Cardiac muscle cell (in vitro differentiated cells and primary cell): ENCODE results near the gene PCDH9. TPM values are rescaled to one million over a fixed set of nuclear protein-coding genes. Genes with fewer than 3 reads are reported as not detected.

ENCODE experiments used
- DNase-seq, 2 donors: peaks; one replicate each; pipeline versions ENCODE4 v3.0.0 to v3.0.0-alpha.2; 2010 to 2017; ENCODE audit warnings: low read depth in 1 of 2, low spot score in 1 of 2
- H3K27ac ChIP-seq: fragments of 200-600 bp; sonication (generic); 2 replicates; pipeline ENCODE4 v1.5.1; 2016
- H3K27me3 ChIP-seq: fragments of 200-600 bp; sonication (generic); 2 replicates; pipeline ENCODE4 v1.6.0; 2016; ENCODE audit warnings: control low read depth
- H3K36me3 ChIP-seq: fragments of 200-600 bp; sonication (generic); 2 replicates; pipeline ENCODE4 v1.5.1; 2016; ENCODE audit warnings: control low read depth
- H3K4me1 ChIP-seq: fragments of 200-600 bp; sonication (generic); 2 replicates; pipeline ENCODE4 v1.8.1; 2017; ENCODE audit warnings: low read depth, mild to moderate bottlenecking, mixed run types
- H3K4me3 ChIP-seq: fragments of 200-600 bp; sonication (generic); 2 replicates; pipeline ENCODE4 v1.5.1; 2016; ENCODE audit warnings: mild to moderate bottlenecking
- H3K9me3 ChIP-seq: fragments of 200-600 bp; sonication (generic); 2 replicates; pipeline ENCODE4 v1.5.1; 2017; ENCODE audit warnings: low read depth, mild to moderate bottlenecking, control low read depth
- polyA plus RNA-seq: library from polyadenylated mRNA; unstranded; fragments of >200 nt; fragmentation: Nextera tagmentation; extraction: Ambion mirVana; gene quantifications from 2 replicates; pipeline ENCODE4 v1.2.1, GENCODE V29; 2016
- total RNA-seq: library from RNA; depleted of rRNA; stranded (reverse); fragments of >200 nt; gene quantifications from 2 replicates; pipeline ENCODE4 v1.2.3, GENCODE V29; 2016
- TF ChIP-seq, protein P1 (sequence below): IDR thresholded peaks from 2 replicates; pipeline ENCODE4 v1.5.1; 2012; ENCODE audit warnings: low read depth, mild to moderate bottlenecking, low read length

The PCDH9 gene
- total and polyA plus RNA-seq, 2 experiments from 2014 or later, result 1.6 to 2.3 TPM

DNA sequence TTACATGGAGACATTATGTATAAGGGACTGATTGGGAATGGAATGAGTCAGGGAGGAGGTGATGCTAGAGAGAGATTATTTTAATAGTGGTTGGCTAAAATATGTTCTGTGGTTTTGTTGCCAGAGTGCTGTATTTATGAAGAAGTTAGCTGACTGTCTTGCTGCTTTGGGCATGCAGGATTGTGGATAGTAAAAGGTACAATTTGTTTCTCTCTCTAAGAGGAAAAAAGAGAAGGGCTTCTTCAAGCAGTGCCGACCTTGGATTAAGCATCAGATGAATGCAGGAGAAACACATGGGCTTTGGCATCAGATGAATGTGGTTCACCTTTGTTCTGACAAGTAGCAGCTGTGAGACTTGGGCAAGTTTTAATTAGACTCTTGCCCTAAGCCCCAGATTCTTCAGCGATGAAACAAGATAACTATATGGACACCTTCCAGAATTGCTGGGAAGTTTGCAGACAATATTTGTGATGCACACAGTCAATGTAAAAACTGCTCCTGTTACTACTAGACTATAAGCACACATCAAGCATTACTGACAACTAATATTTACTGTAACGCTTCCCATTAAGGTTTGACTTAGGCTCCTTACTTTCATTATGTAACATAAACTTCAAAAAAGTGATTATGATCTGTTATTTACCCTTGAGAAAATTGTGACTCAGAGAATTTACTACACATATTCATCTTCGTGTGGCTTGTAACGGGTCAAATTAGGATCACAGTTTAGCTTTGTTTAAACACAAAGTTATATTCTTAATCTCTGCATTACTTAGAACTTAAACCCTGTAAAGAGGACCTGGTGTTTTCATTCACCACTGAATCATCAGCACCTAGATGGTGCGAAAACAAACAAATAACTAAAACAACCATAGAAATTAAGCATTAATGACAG is 824.0 kb downstream of the PCDH9 start:
- DNase-seq, result peak in 1 of 2 donors; percentile 74
- Histone ChIP-seq H3K27ac (no peak overlapping the region), H3K36me3 (no peaks in the 10 kb centered on the region), H3K4me3 (no peak overlapping the region), H3K9me3 (no peaks in the 10 kb centered on the region), H3K27me3 (no peaks in the 10 kb centered on the region), H3K4me1 (peaks cover 5% of the 10 kb centered on the region)
- TF ChIP-seq, protein P1, sequence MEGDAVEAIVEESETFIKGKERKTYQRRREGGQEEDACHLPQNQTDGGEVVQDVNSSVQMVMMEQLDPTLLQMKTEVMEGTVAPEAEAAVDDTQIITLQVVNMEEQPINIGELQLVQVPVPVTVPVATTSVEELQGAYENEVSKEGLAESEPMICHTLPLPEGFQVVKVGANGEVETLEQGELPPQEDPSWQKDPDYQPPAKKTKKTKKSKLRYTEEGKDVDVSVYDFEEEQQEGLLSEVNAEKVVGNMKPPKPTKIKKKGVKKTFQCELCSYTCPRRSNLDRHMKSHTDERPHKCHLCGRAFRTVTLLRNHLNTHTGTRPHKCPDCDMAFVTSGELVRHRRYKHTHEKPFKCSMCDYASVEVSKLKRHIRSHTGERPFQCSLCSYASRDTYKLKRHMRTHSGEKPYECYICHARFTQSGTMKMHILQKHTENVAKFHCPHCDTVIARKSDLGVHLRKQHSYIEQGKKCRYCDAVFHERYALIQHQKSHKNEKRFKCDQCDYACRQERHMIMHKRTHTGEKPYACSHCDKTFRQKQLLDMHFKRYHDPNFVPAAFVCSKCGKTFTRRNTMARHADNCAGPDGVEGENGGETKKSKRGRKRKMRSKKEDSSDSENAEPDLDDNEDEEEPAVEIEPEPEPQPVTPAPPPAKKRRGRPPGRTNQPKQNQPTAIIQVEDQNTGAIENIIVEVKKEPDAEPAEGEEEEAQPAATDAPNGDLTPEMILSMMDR, result no peak

DNA sequence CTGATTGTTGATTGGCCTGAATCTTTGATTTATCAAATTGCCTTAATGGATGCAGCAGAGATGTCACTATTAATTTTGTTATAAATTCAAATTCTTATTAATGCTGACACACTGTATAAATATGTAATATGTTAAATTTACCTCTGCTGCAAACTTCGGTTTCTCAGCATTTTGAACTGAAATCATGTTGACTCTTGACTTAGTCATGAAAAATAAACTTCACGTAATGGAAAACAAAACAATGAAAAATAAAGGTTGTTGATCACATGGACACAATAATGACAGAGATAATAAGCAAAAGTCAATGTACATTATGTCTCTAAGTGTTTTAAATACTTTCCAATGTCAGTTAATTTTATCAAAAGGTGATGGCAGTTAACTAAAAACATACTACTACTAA is 827.6 kb downstream of the PCDH9 start:
- H3K9me3 ChIP-seq, result no peaks in the 10 kb centered on the region
- no peak overlapping the region for H3K4me3 ChIP-seq
- no peaks in the 10 kb centered on the region for H3K36me3 ChIP-seq
- no peaks in the 10 kb centered on the region for H3K27me3 ChIP-seq
- TF ChIP-seq, protein P1, result no peak
- H3K4me1 ChIP-seq, result peaks cover 15% of the 10 kb centered on the region
- H3K27ac ChIP-seq, result no peak overlapping the region
- DNase-seq, result no peak

DNA sequence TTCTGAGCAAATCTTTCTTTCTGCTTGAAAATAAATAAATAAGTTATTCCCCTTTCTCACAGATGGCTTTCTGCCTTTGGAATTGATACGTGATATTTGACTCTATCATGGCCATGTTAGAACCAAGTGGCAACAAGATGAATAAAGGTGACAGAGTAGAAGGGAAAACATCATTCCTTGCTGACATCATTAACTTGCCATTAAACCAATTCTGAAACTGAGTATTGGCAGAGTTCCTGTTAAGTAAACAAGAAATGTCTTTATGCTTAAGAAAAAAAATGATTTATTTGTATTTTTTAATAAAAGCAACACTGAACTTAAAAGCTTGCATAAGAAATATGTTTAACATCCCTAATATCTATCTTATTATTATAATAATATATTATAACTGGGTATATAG is 828.1 kb downstream of the PCDH9 start:
- Histone ChIP-seq H3K4me3 (no peak overlapping the region), H3K27me3 (no peaks in the 10 kb centered on the region), H3K27ac (no peak overlapping the region), H3K4me1 (peaks cover 15% of the 10 kb centered on the region), H3K9me3 (no peaks in the 10 kb centered on the region), H3K36me3 (no peaks in the 10 kb centered on the region)
- no peak for DNase-seq
- TF ChIP-seq, protein P1, result no peak

DNA sequence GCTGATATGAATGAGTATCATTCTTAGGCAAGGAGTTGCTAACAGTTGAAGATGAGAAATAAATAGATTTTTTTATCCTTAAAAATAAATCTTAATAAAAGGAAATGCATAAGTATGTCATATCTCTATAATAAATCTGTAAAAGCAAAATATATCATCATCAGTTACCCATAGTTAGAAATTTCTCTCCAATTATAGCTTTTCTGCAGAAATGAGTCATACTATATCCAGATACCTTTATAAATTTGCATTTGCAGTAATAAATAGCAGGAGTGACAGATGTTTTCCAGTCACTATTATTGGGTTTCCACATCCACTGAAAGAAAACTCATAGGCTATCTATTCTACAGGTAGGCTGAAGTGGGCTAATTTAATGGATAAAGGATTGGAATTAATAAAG is 829.8 kb downstream of the PCDH9 start:
- TF ChIP-seq, protein P1, result no peak
- H3K9me3 ChIP-seq, result no peaks in the 10 kb centered on the region
- DNase-seq, result no peak
- no peak overlapping the region for H3K4me3 ChIP-seq
- no peak overlapping the region for H3K27ac ChIP-seq
- H3K4me1 ChIP-seq, result peaks cover 9% of the 10 kb centered on the region
- H3K36me3 ChIP-seq, result no peaks in the 10 kb centered on the region
- H3K27me3 ChIP-seq, result peaks cover 10% of the 10 kb centered on the region

DNA sequence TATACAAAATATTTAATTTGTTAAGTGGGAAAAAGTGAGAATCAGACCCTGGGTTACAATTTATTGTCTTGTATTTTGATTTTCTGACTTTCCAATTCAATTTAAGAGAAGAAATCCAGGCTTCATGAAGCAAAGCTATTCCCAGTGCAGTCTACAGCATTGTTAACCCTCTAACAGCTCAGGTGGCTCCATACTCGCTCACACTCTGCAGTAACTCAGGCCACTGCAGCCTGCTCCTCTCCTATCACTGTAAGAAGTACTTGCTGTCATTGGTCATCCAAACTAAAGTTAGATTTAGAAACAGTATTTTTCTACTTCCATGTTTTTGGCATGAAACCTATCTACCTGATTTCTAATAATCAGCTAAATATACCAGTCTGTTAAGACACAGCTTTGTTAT is 830.3 kb downstream of the PCDH9 start:
- no peaks in the 10 kb centered on the region for H3K9me3 ChIP-seq
- peaks cover 9% of the 10 kb centered on the region for H3K4me1 ChIP-seq
- TF ChIP-seq, protein P1, result no peak
- no peak overlapping the region for H3K27ac ChIP-seq
- DNase-seq, result no peak
- H3K27me3 ChIP-seq, result peaks cover 10% of the 10 kb centered on the region
- H3K36me3 ChIP-seq, result no peaks in the 10 kb centered on the region
- H3K4me3 ChIP-seq, result no peak overlapping the region
